K562 (cell line): Measurements from ENCODE around the gene AGO3. TPM values are rescaled to one million over a fixed set of nuclear protein-coding genes. Genes with fewer than 3 reads are reported as not detected.

Experiments used
- ATAC-seq: fragments of 200-7000 bp; cut with Tn5 transposase; 3 replicates; pipeline ENCODE4 v1.9.1; 2020; ENCODE audit warnings: moderate library complexity
- BruUV-seq: library from RNA; stranded (reverse); fragments of 400-500 nt; replicated peaks from 2 replicates; lab custom pipeline; 2021; lab: Mats Ljungman, UMichigan
- CTCF ChIA-PET: fragments of 300-600 bp; formaldehyde crosslinking; extraction: SDS; loops from one replicate; lab custom pipeline; 2021; ENCODE audit warnings: low intra/inter-chr PET ratio; lab: Yijun Ruan, JAX
- POLR2A ChIA-PET: fragments of 300-600, 350-650 bp; sonication (Branson Sonifier 250); formaldehyde crosslinking; extraction: SDS; loops from one replicate; lab custom pipeline; 2021; ENCODE audit warnings: antibody characterized with exemption, inconsistent platforms; lab: Yijun Ruan, JAX
- DNase-seq, 4 experiments: peaks; one replicate each; pipeline versions ENCODE4 v3.0.0 to v3.0.0-alpha.2; 2011 to 2018; ENCODE audit warnings: low spot score in 3 of 4, mixed read lengths in 3 of 4; ENCODE audit errors: extremely low read depth in 1 of 4
- FAIRE-seq: peaks from 2 replicates; lab custom pipeline; 2011; peaks lifted over from hg19 to GRCh38; lab: Jason Lieb, UNC
- H2AFZ ChIP-seq: 2 replicates; pipeline ENCODE4 v1.6.0; 2011; ENCODE audit warnings: low read depth, low read length, control low read depth, inconsistent platforms
- H3K27ac ChIP-seq: fragments of 200-600 bp; 3 replicates; pipeline ENCODE4 v1.8.0; 2011; ENCODE audit warnings: low read depth, mild to moderate bottlenecking, control low read depth, inconsistent platforms, low read length, moderate library complexity, mixed read lengths; ENCODE audit errors: extremely low read depth
- H3K27me3 ChIP-seq, 2 experiments: fragments of 300-600 bp in 1 of 2; 2 replicates in 1 of 2; 3 replicates in 1 of 2; pipeline versions ENCODE4 v1.6.0 to v1.8.0; 2011; ENCODE audit warnings: inconsistent platforms in 2 of 2, low read length in 2 of 2, mild to moderate bottlenecking in 1 of 2, mixed read lengths in 1 of 2, moderate library complexity in 1 of 2; ENCODE audit not compliant: control insufficient read depth in 2 of 2, insufficient read depth in 2 of 2
- H3K36me3 ChIP-seq: fragments of 300-600 bp; 3 replicates; pipeline ENCODE4 v1.8.0; 2011; ENCODE audit warnings: mild to moderate bottlenecking, low read length, inconsistent platforms; ENCODE audit not compliant: control insufficient read depth, insufficient read depth
- H3K4me1 ChIP-seq, 2 experiments: fragments of 200-600 bp in 1 of 2; replicated peaks in 1 of 2; 2 replicates in 1 of 2; 3 replicates in 1 of 2; pipeline versions ENCODE4 v1.5.1 to v1.8.0; 2011; ENCODE audit warnings: inconsistent platforms in 2 of 2, low read length in 2 of 2, mild to moderate bottlenecking in 1 of 2, mixed read lengths in 1 of 2, moderate library complexity in 1 of 2; ENCODE audit not compliant: control insufficient read depth in 2 of 2, insufficient read depth in 2 of 2
- H3K4me2 ChIP-seq: 2 replicates; pipeline ENCODE4 v1.6.1; 2011; ENCODE audit warnings: low read length, control low read depth, inconsistent platforms, mixed read lengths; ENCODE audit not compliant: insufficient read depth
- H3K4me3 ChIP-seq: fragments of 200-600 bp; sonication (generic), shearing (Covaris generic); 2 replicates; pipeline ENCODE4 v1.5.1; 2016; ENCODE audit warnings: control low read depth, inconsistent platforms
- H3K79me2 ChIP-seq: fragments of 200-600 bp; 3 replicates; pipeline ENCODE4 v1.8.0; 2011; ENCODE audit warnings: low read length, inconsistent platforms; ENCODE audit not compliant: control insufficient read depth, insufficient read depth
- H3K9ac ChIP-seq, 2 experiments: 2 replicates each; pipeline versions ENCODE4 v1.6.0 to v1.6.1; 2011; ENCODE audit warnings: low read depth in 2 of 2, low read length in 2 of 2, control low read depth in 1 of 2, inconsistent platforms in 1 of 2, mild to moderate bottlenecking in 1 of 2, mixed read lengths in 1 of 2; ENCODE audit not compliant: insufficient read depth in 1 of 2
- H3K9me1 ChIP-seq: one replicate; pipeline ENCODE4 v1.6.0; 2011; ENCODE audit warnings: inconsistent platforms, mild to moderate bottlenecking, low read length, moderate library complexity; ENCODE audit not compliant: control insufficient read depth, insufficient read depth
- H3K9me3 ChIP-seq: replicated peaks from 2 replicates; pipeline ENCODE4 v1.5.1; 2011; ENCODE audit warnings: low read depth, low read length, inconsistent platforms; ENCODE audit not compliant: control insufficient read depth, insufficient read depth
- H4K20me1 ChIP-seq: replicated peaks from 2 replicates; pipeline ENCODE4 v1.6.1; 2011; ENCODE audit warnings: low read length, inconsistent platforms, mixed read lengths; ENCODE audit not compliant: control insufficient read depth, insufficient read depth
- CHD4 ChIP-seq: fragments of 200-600 bp; sonication (generic); IDR thresholded peaks from 3 replicates; pipeline ENCODE4 v1.6.1; 2012; ENCODE audit warnings: low read depth, mild to moderate bottlenecking, mixed read lengths, low read length, inconsistent platforms; ENCODE audit not compliant: insufficient read depth, insufficient replicate concordance, poor library complexity, severe bottlenecking
- CREBBP ChIP-seq: IDR thresholded peaks from one replicate; pipeline ENCODE4 v1.6.1; 2012; ENCODE audit warnings: low read depth, mild to moderate bottlenecking, control low read depth, inconsistent platforms, low read length
- E2F3 ChIP-seq: fragments of 250-450 bp; sonication (Bioruptor Pico); IDR thresholded peaks from 2 replicates; pipeline ENCODE4 v1.4.0; 2020; ENCODE audit warnings: mild to moderate bottlenecking
- EWSR1 ChIP-seq: fragments of 450-650 bp; IDR thresholded peaks from 2 replicates; pipeline ENCODE4 v1.6.1; 2018; ENCODE audit warnings: borderline replicate concordance, mild to moderate bottlenecking, low read depth, moderate library complexity; ENCODE audit not compliant: partially characterized antibody
- HNRNPLL ChIP-seq: fragments of 200-400 bp; formaldehyde crosslinking; IDR thresholded peaks from 2 replicates; pipeline ENCODE4 v1.6.1; 2017; ENCODE audit warnings: low read length, low read depth, mild to moderate bottlenecking; ENCODE audit not compliant: poor library complexity, severe bottlenecking
- KAT2B ChIP-seq: IDR thresholded peaks from one replicate; pipeline ENCODE4 v1.6.1; 2012; ENCODE audit warnings: low read depth, mild to moderate bottlenecking, control low read depth, inconsistent platforms, low read length, moderate library complexity
- MAZ ChIP-seq, 2 experiments: fragments of 450-650 bp in 1 of 2; sonication (generic) in 1 of 2; formaldehyde crosslinking; IDR thresholded peaks in 1 of 2; conservative IDR thresholded peaks in 1 of 2; 2 replicates each; pipeline versions ENCODE4 v1.4.0 to v1.5.0; 2020; ENCODE audit warnings: mild to moderate bottlenecking in 1 of 2, missing genetic modification reagents in 1 of 2
- NFYB ChIP-seq: IDR thresholded peaks from 2 replicates; pipeline ENCODE4 v1.6.1; 2011; ENCODE audit warnings: mild to moderate bottlenecking, moderate library complexity; ENCODE audit not compliant: insufficient read length; ENCODE audit errors: extremely low read depth
- NUFIP1 ChIP-seq: fragments of 450-650 bp; IDR thresholded peaks from 2 replicates; pipeline ENCODE4 v1.6.1; 2018; ENCODE audit not compliant: partially characterized antibody
- RCOR1 ChIP-seq, 2 experiments: IDR thresholded peaks; 2 replicates each; pipeline ENCODE4 v1.6.1; 2012; ENCODE audit warnings: low read depth in 2 of 2, low read length in 2 of 2, borderline replicate concordance in 1 of 2, improper control_type of control experiment in 1 of 2
- TBP ChIP-seq: optimal IDR thresholded peaks from 2 replicates; pipeline ENCODE3; 2011; ENCODE audit warnings: low read depth, low read length, improper control_type of control experiment
- XRCC4 ChIP-seq: IDR thresholded peaks from one replicate; pipeline ENCODE4 v1.6.1; 2011; ENCODE audit not compliant: insufficient read depth, insufficient read length; ENCODE audit errors: extremely low read depth
- ZBTB17 ChIP-seq: fragments of 450-650 bp; formaldehyde crosslinking; IDR thresholded peaks from 2 replicates; pipeline ENCODE4 v1.4.0; 2020; ENCODE audit warnings: mild to moderate bottlenecking
- ZNF143 ChIP-seq: sonication (generic); formaldehyde crosslinking; IDR thresholded peaks from 2 replicates; pipeline ENCODE4 v1.9.0; 2022; ENCODE audit warnings: mild to moderate bottlenecking, missing genetic modification reagents
- ZNF584 ChIP-seq: fragments of 200-800 bp; sonication (Bioruptor generic); IDR thresholded peaks from 2 replicates; pipeline ENCODE4 v1.6.1; 2016; ENCODE audit warnings: low read depth, mild to moderate bottlenecking, missing genetic modification characterization, missing compliant biosample characterization
- ZNF785 ChIP-seq: fragments of 250-450 bp; sonication (Bioruptor Pico); IDR thresholded peaks from 2 replicates; pipeline ENCODE4 v1.4.0; 2020; ENCODE audit warnings: mild to moderate bottlenecking
- WGBS: fragments of 100-300 bp; shearing (Covaris generic); methylation state at CpG from one replicate; pipeline ENCODE4 v1.1.6; 2016; ENCODE audit warnings: low coverage, mixed read lengths; ENCODE audit not compliant: insufficient coverage; ENCODE audit errors: missing lambda C conversion rate; 5-methylcytosine and 5-hydroxymethylcytosine counted together
- in situ Hi-C: fragments of 300-500 bp; cut with MboI; formaldehyde crosslinking; loops from 4 replicates; pipeline ENCODE4 v1.15.0; 2018; ENCODE audit warnings: inconsistent platforms, mixed read lengths
- intact Hi-C: fragments of 100-400 bp; cut with micrococcal nuclease; formaldehyde crosslinking; loops from 2 replicates; pipeline ENCODE4 v1.14.2; 2022
- polyA plus RNA-seq, 8 experiments: library from polyadenylated mRNA; depleted of rRNA in 4 of 8; stranded (reverse) in 5 of 8; unstranded in 3 of 8; fragments of >200 nt; fragmentation: Nextera tagmentation in 2 of 8; fragmentation: Illumina TruSeq in 1 of 8; extraction: Ambion mirVana in 2 of 8; extraction: Trizol in 1 of 8; gene quantifications; 2 replicates each; pipeline versions ENCODE4 v1.2.1 to v1.2.3, GENCODE V29; 2011 to 2014; ENCODE audit warnings: inconsistent platforms in 1 of 8, missing spikeins in 1 of 8
- total RNA-seq, 7 experiments: library from RNA; depleted of rRNA in 6 of 7; stranded (reverse); fragments of >200 nt in 6 of 7; fragmentation: Illumina TruSeq in 2 of 7; extraction: Trizol in 2 of 7; gene quantifications; 2 replicates each; pipeline versions ENCODE4 v1.2.1 to v1.2.3, GENCODE V29; 2011 to 2021; ENCODE audit warnings: low replicate concordance in 1 of 7
- TF ChIP-seq, protein P1 (sequence below), 2 experiments: IDR thresholded peaks; 2 replicates each; pipeline ENCODE4 v1.6.1; 2012; ENCODE audit warnings: improper control_type of control experiment in 2 of 2, low read depth in 2 of 2, low read length in 2 of 2, borderline replicate concordance in 1 of 2

Gene AGO3
- total and polyA plus RNA-seq, 9 of the 15 experiments (the other 6 are each of a cell fraction or from before 2014, with no cell fraction given) = 4.5 to 41.5 (median 22.7) TPM

DNA sequence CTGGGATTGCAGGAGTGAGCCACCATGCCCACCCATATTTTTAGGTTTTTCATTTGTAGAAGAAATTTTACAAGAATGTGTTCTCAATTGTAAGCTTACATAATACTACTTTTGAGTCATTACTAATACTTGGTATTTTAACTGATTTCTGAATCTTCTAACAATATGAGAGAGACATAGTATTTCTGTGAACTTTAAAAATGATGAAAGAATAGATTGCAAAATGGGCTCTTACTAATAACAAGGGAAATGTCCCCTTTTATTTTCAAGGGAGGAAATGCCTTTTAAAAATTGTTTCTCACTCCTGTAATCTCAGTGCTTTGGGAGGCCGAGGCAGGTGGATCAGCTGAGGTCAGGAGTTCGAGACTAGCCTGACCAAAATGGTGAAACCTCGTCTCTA is 5.9 kb downstream of the AGO3 start:
- in situ Hi-C loops (no loop called here), intact Hi-C loops (no loop called here)
- no peaks in the 10 kb centered on the region for H3K27me3 ChIP-seq
- DNase-seq (no peak), FAIRE-seq (no peak), ATAC-seq (no peak)
- no peak overlapping the region for H3K4me2 ChIP-seq
- CTCF ChIA-PET = no interaction called here
- H4K20me1 ChIP-seq = no peaks in the 10 kb centered on the region
- peaks cover 97% of the 10 kb centered on the region for H3K79me2 ChIP-seq
- H3K9me1 ChIP-seq = no peaks in the 10 kb centered on the region
- no peaks in the 10 kb centered on the region for H3K9me3 ChIP-seq
- BruUV-seq = no TSS peak
- peaks cover 20 to 26% of the 10 kb centered on the region in 2 experiments for H3K4me1 ChIP-seq
- H3K36me3 ChIP-seq = peaks cover 3% of the 10 kb centered on the region; the same call in 2 of the 3 replicates
- H3K9ac ChIP-seq = no peak overlapping the region
- WGBS = 97% methylated on average over 3 of the region's 3 CpGs
- H3K4me3 ChIP-seq = no peak overlapping the region
- POLR2A ChIA-PET = interaction anchor here (0.7 kb wide), 1 partner anchor 9 kb away, joined by 3 read pairs; no protein-coding TSS in a partner anchor
- H2AFZ ChIP-seq = no peak overlapping the region
- TF ChIP-seq NUFIP1 = no peak
- no peak for TF ChIP-seq ZNF584 (CRISPR knock-in tag)
- no peak for TF ChIP-seq MAZ (CRISPR knock-in tag; conservative IDR thresholded peaks at IDR 0.05 in 1 of 2, IDR thresholded peaks at IDR 0.05 in 1 of 2)
- TF ChIP-seq EWSR1 = no peak
- no peak for TF ChIP-seq HNRNPLL
- TF ChIP-seq TBP = no peak
- TF ChIP-seq CHD4 = no peak
- TF ChIP-seq XRCC4 = no peak
- no peak for TF ChIP-seq ZNF143 (CRISPR knock-in tag)
- TF ChIP-seq, protein P1, sequence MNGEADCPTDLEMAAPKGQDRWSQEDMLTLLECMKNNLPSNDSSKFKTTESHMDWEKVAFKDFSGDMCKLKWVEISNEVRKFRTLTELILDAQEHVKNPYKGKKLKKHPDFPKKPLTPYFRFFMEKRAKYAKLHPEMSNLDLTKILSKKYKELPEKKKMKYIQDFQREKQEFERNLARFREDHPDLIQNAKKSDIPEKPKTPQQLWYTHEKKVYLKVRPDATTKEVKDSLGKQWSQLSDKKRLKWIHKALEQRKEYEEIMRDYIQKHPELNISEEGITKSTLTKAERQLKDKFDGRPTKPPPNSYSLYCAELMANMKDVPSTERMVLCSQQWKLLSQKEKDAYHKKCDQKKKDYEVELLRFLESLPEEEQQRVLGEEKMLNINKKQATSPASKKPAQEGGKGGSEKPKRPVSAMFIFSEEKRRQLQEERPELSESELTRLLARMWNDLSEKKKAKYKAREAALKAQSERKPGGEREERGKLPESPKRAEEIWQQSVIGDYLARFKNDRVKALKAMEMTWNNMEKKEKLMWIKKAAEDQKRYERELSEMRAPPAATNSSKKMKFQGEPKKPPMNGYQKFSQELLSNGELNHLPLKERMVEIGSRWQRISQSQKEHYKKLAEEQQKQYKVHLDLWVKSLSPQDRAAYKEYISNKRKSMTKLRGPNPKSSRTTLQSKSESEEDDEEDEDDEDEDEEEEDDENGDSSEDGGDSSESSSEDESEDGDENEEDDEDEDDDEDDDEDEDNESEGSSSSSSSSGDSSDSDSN (IDR thresholded peaks at IDR 0.05; ENCODE audit: borderline replicate concordance in 1 of 2, low read depth in 2 of 2, low read length in 2 of 2) = no peak
- TF ChIP-seq RCOR1 (IDR thresholded peaks at IDR 0.05; ENCODE audit: borderline replicate concordance in 1 of 2, low read depth in 2 of 2, low read length in 2 of 2) = no peak
- no peak for TF ChIP-seq ZNF785 (CRISPR knock-in tag)
- no peak for TF ChIP-seq E2F3
- no peak for TF ChIP-seq NFYB
- no peak for TF ChIP-seq CREBBP
- TF ChIP-seq KAT2B = no peak
- no peak for TF ChIP-seq ZBTB17 (CRISPR knock-in tag)
- no peak overlapping the region for H3K27ac ChIP-seq
